Mesothelial cell of epicardium (in vitro differentiated cells): ENCODE results near the gene DNMT3L. TPM values are rescaled to one million over a fixed set of nuclear protein-coding genes. Genes with fewer than 3 reads are reported as not detected.

Source experiments
- DNase-seq, 2 experiments: peaks; one replicate each; pipeline ENCODE4 v3.0.0; 2021; ENCODE audit warnings: low spot score in 2 of 2; ENCODE audit not compliant: unreplicated experiment in 2 of 2
- H3K27ac Mint-ChIP-seq: 2 replicates; pipeline ENCODE4 v1.8.0; 2021; ENCODE audit warnings: mixed read lengths
- H3K27me3 Mint-ChIP-seq: 2 replicates; pipeline ENCODE4 v1.8.0; 2021; ENCODE audit warnings: low read depth, mixed read lengths
- H3K36me3 Mint-ChIP-seq: 2 replicates; pipeline ENCODE4 v1.8.0; 2021; ENCODE audit warnings: mixed read lengths
- H3K4me1 Mint-ChIP-seq: 2 replicates; pipeline ENCODE4 v1.8.0; 2021; ENCODE audit warnings: mixed read lengths
- H3K4me3 Mint-ChIP-seq: 2 replicates; pipeline ENCODE4 v1.8.0; 2021; ENCODE audit warnings: mild to moderate bottlenecking, moderate library complexity, mixed read lengths
- H3K9me3 Mint-ChIP-seq: 2 replicates; pipeline ENCODE4 v1.8.0; 2021; ENCODE audit warnings: mixed read lengths
- total RNA-seq: library from RNA; stranded (reverse); gene quantifications from 3 replicates; pipeline ENCODE4 v1.2.1, GENCODE V29; 2021
- TF ChIP-seq, protein P1 (sequence below): fragments of 200-600 bp; sonication (generic); IDR thresholded peaks from one replicate; pipeline ENCODE4 v1.5.0; 2021; ENCODE audit warnings: antibody characterized with exemption; ENCODE audit not compliant: unreplicated experiment

The DNMT3L gene
- total RNA-seq, result not detected in 3 replicates

DNA sequence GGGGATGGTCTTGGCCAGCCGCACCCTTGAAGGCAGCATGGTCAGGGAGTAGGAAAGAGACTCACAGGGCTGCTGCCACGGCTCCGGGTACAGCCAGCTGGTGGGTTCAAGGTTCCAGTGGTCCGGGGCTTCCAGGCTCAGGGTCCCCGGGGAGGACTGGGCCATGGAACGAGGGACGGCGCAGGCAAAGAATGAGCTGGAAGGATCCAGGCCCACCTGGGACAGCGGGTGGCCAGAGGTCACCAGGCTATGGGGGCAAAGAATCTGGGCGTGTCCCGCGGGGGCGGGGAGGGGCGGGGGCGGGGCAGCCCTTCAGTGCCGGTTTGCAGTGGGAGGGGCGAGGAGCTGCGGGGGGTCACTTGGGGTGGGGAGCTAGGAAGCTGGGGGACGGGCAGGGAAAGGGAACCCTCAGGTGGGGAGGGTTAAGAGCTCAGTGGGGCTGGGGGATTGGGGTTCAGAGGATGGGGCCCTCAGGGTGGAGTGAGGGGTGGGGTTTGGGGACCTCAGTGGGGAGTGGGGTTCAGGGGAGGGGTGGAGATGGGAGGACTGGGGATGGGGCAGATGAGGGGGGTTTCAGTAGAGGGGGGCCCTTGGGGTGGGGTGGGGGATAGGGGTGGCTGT lies at the start of gene DNMT3L:
TSS of gene DNMT3L (minus strand) at position 223 of the 621 bp plus-strand sequence. CDS start 638 bp downstream, outside the sequence.
- H3K27ac Mint-ChIP-seq, result no peak within 1 kb of the TSS
- H3K36me3 Mint-ChIP-seq, result no peaks in the 10 kb centered on the region
- peaks cover 5% of the 10 kb centered on the region for H3K4me1 Mint-ChIP-seq
- H3K9me3 Mint-ChIP-seq, result peaks cover 3% of the 10 kb centered on the region
- H3K27me3 Mint-ChIP-seq, result no peaks in the 10 kb centered on the region
- TF ChIP-seq, protein P1, sequence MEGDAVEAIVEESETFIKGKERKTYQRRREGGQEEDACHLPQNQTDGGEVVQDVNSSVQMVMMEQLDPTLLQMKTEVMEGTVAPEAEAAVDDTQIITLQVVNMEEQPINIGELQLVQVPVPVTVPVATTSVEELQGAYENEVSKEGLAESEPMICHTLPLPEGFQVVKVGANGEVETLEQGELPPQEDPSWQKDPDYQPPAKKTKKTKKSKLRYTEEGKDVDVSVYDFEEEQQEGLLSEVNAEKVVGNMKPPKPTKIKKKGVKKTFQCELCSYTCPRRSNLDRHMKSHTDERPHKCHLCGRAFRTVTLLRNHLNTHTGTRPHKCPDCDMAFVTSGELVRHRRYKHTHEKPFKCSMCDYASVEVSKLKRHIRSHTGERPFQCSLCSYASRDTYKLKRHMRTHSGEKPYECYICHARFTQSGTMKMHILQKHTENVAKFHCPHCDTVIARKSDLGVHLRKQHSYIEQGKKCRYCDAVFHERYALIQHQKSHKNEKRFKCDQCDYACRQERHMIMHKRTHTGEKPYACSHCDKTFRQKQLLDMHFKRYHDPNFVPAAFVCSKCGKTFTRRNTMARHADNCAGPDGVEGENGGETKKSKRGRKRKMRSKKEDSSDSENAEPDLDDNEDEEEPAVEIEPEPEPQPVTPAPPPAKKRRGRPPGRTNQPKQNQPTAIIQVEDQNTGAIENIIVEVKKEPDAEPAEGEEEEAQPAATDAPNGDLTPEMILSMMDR, result no peak
- no peak for DNase-seq
- H3K4me3 Mint-ChIP-seq, result no peak within 1 kb of the TSS

DNA sequence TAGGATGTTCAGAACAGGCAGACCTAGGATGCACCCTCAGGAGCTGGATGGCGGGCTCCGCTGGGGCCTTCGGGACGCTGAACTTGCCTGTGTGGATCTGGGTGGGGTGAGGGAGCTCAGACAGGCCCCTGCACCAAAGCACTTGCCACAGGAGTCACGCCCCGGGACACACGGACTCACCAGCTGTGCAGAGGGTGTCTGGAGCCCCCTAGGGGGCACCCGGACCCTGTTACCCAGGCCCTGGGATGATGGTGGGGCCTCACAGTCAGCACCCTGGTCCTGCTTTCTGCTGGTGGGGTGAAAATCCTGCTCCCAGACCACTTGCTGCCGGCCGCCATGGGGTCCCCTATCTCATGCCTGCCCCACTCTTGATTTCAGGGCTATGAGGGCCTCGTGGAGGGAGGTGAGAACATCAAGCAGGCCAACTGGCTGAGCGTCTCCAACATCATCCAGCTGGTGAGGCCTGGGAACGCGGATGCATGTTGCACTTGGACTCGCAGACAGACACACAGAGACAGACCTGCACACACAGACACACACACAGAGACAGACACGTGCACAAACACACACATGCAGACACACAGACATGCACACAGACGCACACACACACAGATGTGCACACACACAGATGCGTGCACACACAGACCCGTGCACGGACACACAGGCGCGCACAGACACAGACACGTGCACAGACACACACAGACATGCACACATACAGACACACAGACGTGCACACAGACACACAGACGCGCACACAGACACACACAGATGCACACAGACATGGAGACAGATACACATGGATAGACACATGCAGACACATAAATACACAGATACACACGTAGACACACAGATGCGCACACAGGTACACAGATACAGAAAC lies 49.2 kb upstream of the DNMT3L start:
- no peak overlapping the region for H3K27ac Mint-ChIP-seq
- H3K36me3 Mint-ChIP-seq, result peaks cover 8% of the 10 kb centered on the region

DNA sequence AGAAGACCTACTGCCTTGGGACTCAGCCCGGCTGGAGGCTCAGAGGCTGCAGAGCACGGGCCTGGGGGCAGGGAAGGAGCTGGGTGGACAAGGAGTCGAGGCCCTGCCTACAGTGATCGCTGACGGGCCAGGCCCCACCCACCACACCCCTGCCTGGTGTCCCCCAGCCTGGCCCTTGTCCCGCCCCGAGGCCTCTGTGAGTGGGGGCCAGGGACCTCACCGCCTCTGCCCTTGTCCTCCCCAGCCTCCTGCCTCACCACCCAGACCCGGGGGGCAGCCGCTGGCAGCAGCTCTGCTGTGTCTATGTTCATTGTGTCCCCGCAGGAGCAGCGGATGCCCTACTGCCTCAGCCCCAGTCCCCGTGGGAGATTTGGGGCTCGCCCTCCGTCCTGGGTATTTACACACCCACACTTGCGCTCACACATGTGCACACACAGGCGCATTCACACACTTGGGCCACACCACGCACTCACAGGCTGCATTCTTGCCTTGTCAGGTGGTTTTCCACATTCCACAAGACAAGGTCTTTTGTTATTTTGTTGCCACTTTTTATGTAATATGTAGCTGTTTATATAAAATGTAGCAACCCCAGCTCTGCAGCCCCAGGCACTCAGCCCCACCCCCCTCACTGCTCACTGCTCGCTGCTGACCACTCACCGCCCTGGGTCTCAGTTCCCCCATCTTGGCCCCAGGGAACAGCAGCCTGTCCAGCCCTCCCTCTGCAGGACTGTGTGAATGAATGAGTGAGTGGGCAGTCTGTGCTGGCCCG lies 45.4 kb upstream of the DNMT3L start:
- H3K4me1 Mint-ChIP-seq, result peaks cover 26% of the 10 kb centered on the region
- TF ChIP-seq, protein P1, result no peak
- H3K4me3 Mint-ChIP-seq, result no peak overlapping the region
- H3K36me3 Mint-ChIP-seq, result peaks cover 8% of the 10 kb centered on the region
- peak overlapping the region; percentile 92 for H3K27ac Mint-ChIP-seq
- no peak for DNase-seq
- H3K27me3 Mint-ChIP-seq, result no peaks in the 10 kb centered on the region
- H3K9me3 Mint-ChIP-seq, result no peaks in the 10 kb centered on the region

More for the DNA sequence above, 49.2 kb upstream of the DNMT3L start:
- no peaks in the 10 kb centered on the region for H3K9me3 Mint-ChIP-seq
- TF ChIP-seq, protein P1, result no peak
- peaks cover 15% of the 10 kb centered on the region for H3K4me1 Mint-ChIP-seq
- H3K27me3 Mint-ChIP-seq, result no peaks in the 10 kb centered on the region
- no peak overlapping the region for H3K4me3 Mint-ChIP-seq
- DNase-seq, result no peak

DNA sequence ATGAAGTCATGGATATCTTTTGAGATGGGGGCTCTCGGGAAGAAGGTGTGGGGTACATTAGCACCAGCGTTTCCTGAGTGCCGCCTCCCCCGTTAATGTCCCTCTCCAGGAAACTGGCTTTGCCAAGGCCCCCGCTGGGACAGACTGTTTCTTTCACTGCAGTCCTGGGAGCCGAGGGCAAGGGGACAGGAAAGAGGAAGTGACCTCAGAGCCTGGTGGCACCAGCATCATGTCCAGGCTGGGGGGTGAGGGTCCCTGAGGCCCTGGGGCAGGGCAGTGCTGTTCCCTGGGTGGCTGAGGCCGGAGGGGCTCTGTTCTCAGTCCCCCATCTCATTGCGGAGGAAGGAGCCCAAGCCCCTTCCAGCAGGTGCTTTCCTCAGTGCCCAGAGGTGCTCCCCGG lies 44.0 kb upstream of the DNMT3L start:
- Mint-ChIP-seq H3K27ac (no peak overlapping the region), H3K4me1 (peaks cover 33% of the 10 kb centered on the region), H3K36me3 (peaks cover 3% of the 10 kb centered on the region), H3K9me3 (no peaks in the 10 kb centered on the region), H3K27me3 (no peaks in the 10 kb centered on the region), H3K4me3 (no peak overlapping the region)
- no peak for DNase-seq
- TF ChIP-seq, protein P1, result no peak

DNA sequence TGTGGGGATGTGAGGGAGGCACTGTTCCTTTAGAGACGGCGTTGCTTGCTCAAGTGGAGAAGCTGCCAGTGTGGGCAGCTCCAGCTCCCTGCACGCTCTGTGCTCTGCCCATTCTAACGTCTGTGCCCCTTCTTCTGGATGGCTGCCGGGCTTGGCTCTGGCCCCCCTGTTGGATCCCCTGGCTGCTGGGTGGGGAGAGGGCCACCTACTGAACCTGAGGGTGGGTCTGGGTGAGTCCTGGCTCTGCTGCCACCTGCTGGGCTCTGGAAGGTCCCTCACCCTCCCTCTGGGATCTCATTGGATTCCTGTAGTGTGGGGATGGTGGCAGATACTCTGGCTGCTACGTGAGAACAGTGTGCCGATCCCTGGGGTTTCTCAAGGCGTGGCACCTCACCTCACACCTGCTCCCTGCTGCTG lies 43.2 kb upstream of the DNMT3L start:
- TF ChIP-seq, protein P1, result peak; percentile 48
- H3K27ac Mint-ChIP-seq, result peak overlapping the region; percentile 91
- peaks cover 3% of the 10 kb centered on the region for H3K36me3 Mint-ChIP-seq
- H3K4me3 Mint-ChIP-seq, result no peak overlapping the region
- H3K27me3 Mint-ChIP-seq, result no peaks in the 10 kb centered on the region
- H3K4me1 Mint-ChIP-seq, result peaks cover 33% of the 10 kb centered on the region
- no peaks in the 10 kb centered on the region for H3K9me3 Mint-ChIP-seq
- DNase-seq, result peak in 1 of 2 experiments; percentile 70
